ENCODE data around the gene MIA3.

GRCh38 chr1:222618001-222618879, at the start of gene MIA3:
- TF ChIP-seq CTCF (conservative IDR thresholded peaks at IDR 0.05 in 1 of 2, IDR thresholded peaks at IDR 0.05 in 1 of 2; ENCODE audit: extremely low read depth in 1 of 2, insufficient read depth in 1 of 2, low read depth in 1 of 2, low read length in 2 of 2) = no peak
- TF ChIP-seq EZH2 (IDR thresholded peaks at IDR 0.05; ENCODE audit: borderline replicate concordance, low read length) = no peak
